Choroid plexus epithelial cell (primary cell): Measurements from ENCODE around the gene CROCC2.

Source experiments
- DNase-seq: peaks from one replicate; pipeline ENCODE4 v3.0.0-alpha.2; 2010; ENCODE audit warnings: low read depth
- H3K4me3 ChIP-seq: 2 replicates; pipeline ENCODE4 v1.5.1; 2011; ENCODE audit warnings: low read depth, mild to moderate bottlenecking, control low read depth, low read length, moderate library complexity
- TF ChIP-seq, protein P1 (sequence below): conservative IDR thresholded peaks from 2 replicates; pipeline ENCODE4 v1.5.1; 2011; ENCODE audit warnings: low read depth, mild to moderate bottlenecking, control low read depth, inconsistent platforms, low read length, moderate library complexity

Gene CROCC2

DNA sequence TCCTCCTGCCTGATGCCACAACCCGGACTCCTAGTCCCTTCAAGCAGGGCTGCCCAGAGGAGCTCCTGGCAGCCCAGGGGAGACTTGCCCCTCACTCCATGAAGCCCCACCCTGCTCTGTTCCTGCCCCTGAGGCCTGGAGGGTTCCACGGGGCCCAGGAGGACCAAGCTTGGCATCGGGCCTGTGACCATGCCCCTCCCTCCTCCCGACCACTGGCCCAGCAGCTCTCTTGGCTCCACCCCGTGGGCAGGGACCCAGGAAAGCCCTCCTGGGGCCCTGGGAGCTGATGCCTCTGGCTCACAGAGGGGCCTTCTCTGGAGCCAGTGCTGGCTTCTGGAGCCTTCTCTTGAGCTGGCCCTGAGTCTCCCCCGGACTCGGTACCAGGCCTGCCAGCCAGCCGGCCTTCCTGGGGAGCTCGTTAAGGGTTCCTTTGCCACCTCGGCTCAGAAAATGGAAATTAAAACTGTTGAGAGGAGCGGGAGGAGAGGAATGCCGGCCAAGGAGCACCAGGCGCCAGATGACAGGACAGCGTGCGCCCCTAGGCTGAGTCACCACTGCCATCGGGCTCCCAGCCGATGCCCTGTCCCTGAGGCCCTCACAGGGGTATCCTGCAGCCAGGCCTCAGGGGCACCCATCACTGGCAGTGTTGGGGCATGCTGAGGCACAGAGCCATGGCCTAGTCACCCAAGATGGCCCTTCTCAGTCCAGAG is 51.7 kb downstream of the CROCC2 start:
- TF ChIP-seq, protein P1, sequence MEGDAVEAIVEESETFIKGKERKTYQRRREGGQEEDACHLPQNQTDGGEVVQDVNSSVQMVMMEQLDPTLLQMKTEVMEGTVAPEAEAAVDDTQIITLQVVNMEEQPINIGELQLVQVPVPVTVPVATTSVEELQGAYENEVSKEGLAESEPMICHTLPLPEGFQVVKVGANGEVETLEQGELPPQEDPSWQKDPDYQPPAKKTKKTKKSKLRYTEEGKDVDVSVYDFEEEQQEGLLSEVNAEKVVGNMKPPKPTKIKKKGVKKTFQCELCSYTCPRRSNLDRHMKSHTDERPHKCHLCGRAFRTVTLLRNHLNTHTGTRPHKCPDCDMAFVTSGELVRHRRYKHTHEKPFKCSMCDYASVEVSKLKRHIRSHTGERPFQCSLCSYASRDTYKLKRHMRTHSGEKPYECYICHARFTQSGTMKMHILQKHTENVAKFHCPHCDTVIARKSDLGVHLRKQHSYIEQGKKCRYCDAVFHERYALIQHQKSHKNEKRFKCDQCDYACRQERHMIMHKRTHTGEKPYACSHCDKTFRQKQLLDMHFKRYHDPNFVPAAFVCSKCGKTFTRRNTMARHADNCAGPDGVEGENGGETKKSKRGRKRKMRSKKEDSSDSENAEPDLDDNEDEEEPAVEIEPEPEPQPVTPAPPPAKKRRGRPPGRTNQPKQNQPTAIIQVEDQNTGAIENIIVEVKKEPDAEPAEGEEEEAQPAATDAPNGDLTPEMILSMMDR, result no peak

DNA sequence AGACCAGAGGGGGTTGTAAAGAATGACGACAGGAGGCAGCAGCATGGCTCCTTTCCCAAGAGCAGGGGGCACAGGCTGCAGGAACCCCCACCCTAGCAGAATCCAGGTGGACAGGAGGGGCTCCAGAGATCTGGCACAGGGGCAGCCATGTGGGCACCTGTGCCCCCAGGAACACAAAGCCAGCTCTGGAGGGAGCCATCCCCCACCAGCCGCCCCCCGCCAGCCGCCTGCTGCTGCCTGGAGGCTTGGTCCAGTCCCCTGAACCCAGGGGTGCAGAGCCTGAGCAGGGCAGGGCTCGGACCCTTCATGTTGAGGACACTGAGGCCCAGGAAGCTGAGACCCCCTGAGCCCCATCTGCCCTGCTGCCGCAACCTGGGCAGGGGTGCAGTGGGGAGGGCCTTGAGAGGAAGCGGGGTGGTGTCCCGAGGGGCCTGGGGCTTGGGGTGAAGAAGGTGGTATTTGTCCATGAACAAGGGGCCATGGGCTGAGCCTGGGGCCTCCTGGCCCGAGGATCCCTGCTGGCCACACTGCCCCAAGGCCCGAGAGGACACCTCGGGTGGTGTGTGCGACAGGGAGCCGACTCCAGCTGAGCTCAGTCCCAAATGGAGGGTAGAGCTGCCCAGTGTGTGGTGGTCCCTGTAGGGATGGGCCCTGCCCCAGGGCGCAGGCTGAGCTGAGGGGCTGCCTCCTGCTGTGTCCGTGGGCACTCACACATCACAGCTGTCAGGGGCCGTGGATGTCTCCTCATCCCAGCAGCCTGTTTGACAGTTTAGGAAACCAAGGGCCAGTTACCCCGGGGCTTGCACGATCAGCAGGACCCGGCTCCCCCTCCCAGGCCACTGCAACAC is 52.5 kb downstream of the CROCC2 start:
- DNase-seq, result no peak
- TF ChIP-seq, protein P1, result no peak
- H3K4me3 ChIP-seq, result no peak overlapping the region

More for the DNA sequence above, 51.7 kb downstream of the CROCC2 start:
- peak; percentile 27 for DNase-seq
- no peak overlapping the region for H3K4me3 ChIP-seq

DNA sequence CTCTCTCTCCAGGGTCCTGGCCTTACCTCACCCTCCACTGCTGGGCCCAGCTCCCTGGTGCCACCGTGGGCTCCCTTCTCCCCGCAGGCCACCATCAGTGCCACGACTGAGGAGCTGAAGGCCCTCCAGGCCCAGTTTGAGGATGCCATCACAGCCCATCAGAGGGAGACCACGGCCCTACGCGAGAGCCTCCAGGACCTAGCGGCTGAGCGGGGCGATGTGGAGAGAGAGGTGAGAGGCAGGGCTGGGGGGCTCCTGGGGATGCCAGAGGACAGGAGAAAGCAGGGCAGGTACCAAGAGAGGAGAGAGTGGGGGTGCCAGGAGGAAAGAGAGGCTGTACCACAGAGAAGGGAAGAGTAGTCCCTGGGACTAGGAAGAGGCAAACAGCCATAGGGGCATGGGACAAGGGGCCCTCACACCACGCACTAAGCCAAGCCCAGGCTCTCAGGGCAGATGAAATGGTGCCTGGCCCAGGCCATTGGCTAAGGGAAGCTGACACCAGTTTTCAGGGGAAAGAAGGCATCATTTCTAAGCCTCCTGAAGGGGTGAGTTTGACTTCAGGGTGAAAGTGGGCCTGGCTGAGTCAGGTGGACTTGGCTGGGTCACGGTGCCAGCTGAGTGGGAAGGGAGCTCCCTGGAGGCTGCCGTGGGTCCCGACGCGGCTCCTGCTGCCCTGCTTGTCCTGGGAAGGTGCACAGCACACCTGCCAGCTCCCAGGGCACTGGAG is 53.2 kb downstream of the CROCC2 start:
- DNase-seq, result no peak
- TF ChIP-seq, protein P1, result no peak
- H3K4me3 ChIP-seq, result no peak overlapping the region

DNA sequence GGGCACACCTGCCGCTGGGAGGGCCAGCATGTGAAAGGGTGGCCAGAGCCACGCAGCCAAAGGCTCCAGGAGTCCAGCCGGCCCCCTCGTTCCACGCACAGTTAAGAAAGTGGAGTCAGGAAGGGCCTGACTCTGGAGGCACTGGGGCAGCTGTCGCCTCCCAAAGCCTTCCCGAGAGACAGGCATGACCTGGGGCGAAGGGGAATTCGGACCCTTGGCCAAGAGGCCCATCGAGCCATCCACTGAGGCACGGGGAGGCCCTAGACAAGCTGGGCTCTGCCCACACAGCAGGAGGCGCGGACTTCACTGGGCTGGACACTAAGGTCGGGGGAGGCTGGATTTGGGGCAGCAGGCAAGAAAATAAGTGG is 53.8 kb downstream of the CROCC2 start:
- H3K4me3 ChIP-seq, result no peak overlapping the region
- no peak for DNase-seq
- TF ChIP-seq, protein P1, result no peak

DNA sequence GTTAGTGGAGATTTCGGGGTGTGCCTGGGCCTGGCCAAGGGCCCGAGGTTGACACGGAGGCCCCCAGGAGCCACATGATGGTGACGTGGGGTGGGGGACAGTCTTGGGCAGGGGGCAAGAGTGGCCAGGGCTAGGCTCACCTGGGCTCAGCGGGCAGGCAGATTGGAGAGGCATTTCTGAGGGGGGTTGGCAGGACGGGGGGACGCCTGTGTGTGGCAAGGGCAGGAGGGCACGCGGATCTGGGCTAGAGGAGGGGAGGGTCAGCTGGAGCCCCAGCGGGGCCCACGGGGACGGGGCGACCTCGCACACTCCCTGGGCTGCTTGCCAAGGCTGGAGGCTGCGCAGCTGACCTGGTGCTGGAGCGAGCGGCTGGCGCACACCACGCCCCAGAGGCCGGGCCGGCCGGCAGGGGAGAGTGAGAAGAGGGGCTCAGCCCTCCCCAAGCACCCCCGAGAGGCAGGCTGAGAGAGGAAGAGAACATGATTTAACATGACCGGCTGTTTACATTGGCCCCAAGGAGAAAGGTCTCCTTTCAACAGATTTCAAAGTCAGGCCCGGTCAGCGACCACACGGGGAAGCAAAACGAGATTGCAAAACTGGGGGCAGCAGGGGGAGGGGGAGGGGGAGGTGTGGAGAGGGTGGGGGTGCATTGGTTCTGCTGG is 54.3 kb downstream of the CROCC2 start:
- no peak overlapping the region for H3K4me3 ChIP-seq
- DNase-seq, result peak; percentile 83
- TF ChIP-seq, protein P1, result no peak

DNA sequence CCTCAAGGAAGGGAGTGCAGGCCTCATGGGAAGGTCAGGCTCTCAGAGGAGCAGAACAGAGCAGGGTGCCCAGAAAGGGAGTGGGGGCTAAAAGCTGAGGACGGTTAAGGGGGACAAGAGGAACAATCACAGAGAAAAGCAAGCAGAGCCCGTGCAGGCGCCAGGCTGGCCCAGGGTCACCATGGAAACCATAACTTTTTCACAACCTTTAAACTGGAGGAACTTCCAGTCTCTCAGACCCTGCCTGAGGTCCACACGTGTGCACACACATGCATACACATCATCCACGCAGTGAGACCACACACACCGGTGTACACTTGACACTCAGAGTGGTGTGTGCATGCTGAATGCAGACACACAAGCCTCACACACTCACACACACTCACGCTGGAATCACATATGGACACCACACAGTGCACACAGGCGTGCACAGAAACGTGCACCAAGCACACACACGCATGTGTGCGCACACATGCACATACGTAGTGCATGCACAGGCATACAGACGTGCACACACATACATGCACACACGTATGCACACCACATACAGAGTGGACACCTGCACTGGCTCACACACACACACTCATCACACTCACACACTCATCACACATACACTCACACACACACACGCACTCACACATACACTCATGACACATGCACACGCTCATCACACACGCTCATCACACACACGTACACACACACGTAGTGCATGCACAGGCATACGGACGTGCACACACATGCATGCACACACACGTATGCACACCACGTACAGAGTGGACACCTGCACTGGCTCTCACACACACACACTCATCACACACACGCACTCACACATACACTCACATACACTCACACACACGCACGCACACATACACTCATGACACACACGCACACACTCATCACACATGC is 55.1 kb downstream of the CROCC2 start:
- peak; percentile 68 for DNase-seq
- TF ChIP-seq, protein P1, result no peak
- no peak overlapping the region for H3K4me3 ChIP-seq
